HL-60 (cell line): ENCODE results near the gene CD22.

Experiments used
- CTCF ChIP-seq: IDR thresholded peaks from one replicate; pipeline ENCODE4 v1.5.1; 2011; ENCODE audit warnings: low read length, control low read depth, inconsistent platforms; ENCODE audit not compliant: insufficient read depth
- GABPA ChIP-seq: IDR thresholded peaks from 2 replicates; pipeline ENCODE4 v1.6.1; 2012; ENCODE audit warnings: low read depth
- POLR2AphosphoS5 ChIP-seq: IDR thresholded peaks from 2 replicates; pipeline ENCODE4 v1.6.1; 2012; ENCODE audit warnings: low read depth
- SPI1 ChIP-seq: IDR thresholded peaks from 2 replicates; pipeline ENCODE4 v1.6.1; 2012; ENCODE audit warnings: low read depth, mild to moderate bottlenecking, borderline replicate concordance
- TF ChIP-seq, protein P1 (sequence below): IDR thresholded peaks from 2 replicates; pipeline ENCODE4 v1.6.1; 2012; ENCODE audit warnings: low read depth; ENCODE audit not compliant: insufficient replicate concordance

GRCh38 chr19:35337984-35338296 is 9.0 kb downstream of the CD22 start:
- no peak for TF ChIP-seq CTCF
- TF ChIP-seq, protein P1, sequence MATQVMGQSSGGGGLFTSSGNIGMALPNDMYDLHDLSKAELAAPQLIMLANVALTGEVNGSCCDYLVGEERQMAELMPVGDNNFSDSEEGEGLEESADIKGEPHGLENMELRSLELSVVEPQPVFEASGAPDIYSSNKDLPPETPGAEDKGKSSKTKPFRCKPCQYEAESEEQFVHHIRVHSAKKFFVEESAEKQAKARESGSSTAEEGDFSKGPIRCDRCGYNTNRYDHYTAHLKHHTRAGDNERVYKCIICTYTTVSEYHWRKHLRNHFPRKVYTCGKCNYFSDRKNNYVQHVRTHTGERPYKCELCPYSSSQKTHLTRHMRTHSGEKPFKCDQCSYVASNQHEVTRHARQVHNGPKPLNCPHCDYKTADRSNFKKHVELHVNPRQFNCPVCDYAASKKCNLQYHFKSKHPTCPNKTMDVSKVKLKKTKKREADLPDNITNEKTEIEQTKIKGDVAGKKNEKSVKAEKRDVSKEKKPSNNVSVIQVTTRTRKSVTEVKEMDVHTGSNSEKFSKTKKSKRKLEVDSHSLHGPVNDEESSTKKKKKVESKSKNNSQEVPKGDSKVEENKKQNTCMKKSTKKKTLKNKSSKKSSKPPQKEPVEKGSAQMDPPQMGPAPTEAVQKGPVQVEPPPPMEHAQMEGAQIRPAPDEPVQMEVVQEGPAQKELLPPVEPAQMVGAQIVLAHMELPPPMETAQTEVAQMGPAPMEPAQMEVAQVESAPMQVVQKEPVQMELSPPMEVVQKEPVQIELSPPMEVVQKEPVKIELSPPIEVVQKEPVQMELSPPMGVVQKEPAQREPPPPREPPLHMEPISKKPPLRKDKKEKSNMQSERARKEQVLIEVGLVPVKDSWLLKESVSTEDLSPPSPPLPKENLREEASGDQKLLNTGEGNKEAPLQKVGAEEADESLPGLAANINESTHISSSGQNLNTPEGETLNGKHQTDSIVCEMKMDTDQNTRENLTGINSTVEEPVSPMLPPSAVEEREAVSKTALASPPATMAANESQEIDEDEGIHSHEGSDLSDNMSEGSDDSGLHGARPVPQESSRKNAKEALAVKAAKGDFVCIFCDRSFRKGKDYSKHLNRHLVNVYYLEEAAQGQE, result no peak
- no peak for TF ChIP-seq POLR2AphosphoS5
- TF ChIP-seq GABPA, result no peak
- no peak for TF ChIP-seq SPI1
